BJ (cell line): Measurements from ENCODE around the gene TEAD4. TPM values are rescaled to one million over a fixed set of nuclear protein-coding genes. Genes with fewer than 3 reads are reported as not detected.

Source experiments
- CTCF ChIA-PET: fragments of 350-600 bp; formaldehyde crosslinking; extraction: SDS; loops from one replicate; lab custom pipeline; 2021; ENCODE audit warnings: antibody characterized with exemption, inconsistent platforms; lab: Yijun Ruan, JAX
- POLR2A ChIA-PET: fragments of 300-600 bp; sonication (Branson Sonifier 250); formaldehyde crosslinking; extraction: SDS; loops from one replicate; lab custom pipeline; 2021; ENCODE audit warnings: antibody characterized with exemption; lab: Charles Lee
- DNase-seq: peaks from one replicate; pipeline ENCODE4 v3.0.0-alpha.2; 2011; ENCODE audit warnings: low read depth
- H3K27me3 ChIP-seq: 2 replicates; pipeline ENCODE4 v1.6.0; 2011; ENCODE audit warnings: low read length; ENCODE audit not compliant: control insufficient read depth, insufficient read depth
- H3K36me3 ChIP-seq: 2 replicates; pipeline ENCODE4 v1.5.1; 2011; ENCODE audit warnings: low read length; ENCODE audit not compliant: control insufficient read depth, insufficient read depth
- H3K4me3 ChIP-seq: 2 replicates; pipeline ENCODE4 v1.5.1; 2011; ENCODE audit warnings: low read depth, mild to moderate bottlenecking, control low read depth, low read length
- CTCF ChIP-seq: IDR thresholded peaks from 2 replicates; pipeline ENCODE4 v1.5.1; 2011; ENCODE audit warnings: low read depth, mild to moderate bottlenecking, control low read depth, inconsistent platforms, low read length, moderate library complexity; ENCODE audit not compliant: insufficient read depth
- polyA plus RNA-seq: library from polyadenylated mRNA; depleted of rRNA; stranded (reverse); fragments of >200 nt; gene quantifications from 2 replicates; pipeline ENCODE4 v1.2.3, GENCODE V29; 2011

The TEAD4 gene
- polyA plus RNA-seq, 1 experiment = 30.2 TPM

GRCh38 chr12:3045989-3046388, 86.8 kb downstream of the TEAD4 start:
- DNase-seq = no peak
- POLR2A ChIA-PET = no interaction called here
- TF ChIP-seq CTCF = no peak
- H3K36me3 ChIP-seq = peaks cover 3% of the 10 kb centered on the region; the same call in 1 of the 2 replicates
- H3K4me3 ChIP-seq = no peak overlapping the region
- H3K27me3 ChIP-seq = peaks cover 5% of the 10 kb centered on the region
- CTCF ChIA-PET = interaction anchor here (1.8 kb wide), 1 partner anchor 11 kb away, joined by 4 read pairs; no protein-coding TSS in a partner anchor

GRCh38 chr12:3046441-3047200, 87.4 kb downstream of the TEAD4 start:
- CTCF ChIA-PET = interaction anchor here (0.6 to 1.8 kb wide), 2 partner anchors 11 to 262 kb away, joined by 3 to 4 read pairs; no protein-coding TSS in a partner anchor
- Histone ChIP-seq H3K4me3 (no peak overlapping the region), H3K27me3 (peaks cover 5% of the 10 kb centered on the region), H3K36me3 (peaks cover 3% of the 10 kb centered on the region; the same call in 1 of the 2 replicates)
- TF ChIP-seq CTCF = no peak
- POLR2A ChIA-PET = no interaction called here
- no peak for DNase-seq

DNA sequence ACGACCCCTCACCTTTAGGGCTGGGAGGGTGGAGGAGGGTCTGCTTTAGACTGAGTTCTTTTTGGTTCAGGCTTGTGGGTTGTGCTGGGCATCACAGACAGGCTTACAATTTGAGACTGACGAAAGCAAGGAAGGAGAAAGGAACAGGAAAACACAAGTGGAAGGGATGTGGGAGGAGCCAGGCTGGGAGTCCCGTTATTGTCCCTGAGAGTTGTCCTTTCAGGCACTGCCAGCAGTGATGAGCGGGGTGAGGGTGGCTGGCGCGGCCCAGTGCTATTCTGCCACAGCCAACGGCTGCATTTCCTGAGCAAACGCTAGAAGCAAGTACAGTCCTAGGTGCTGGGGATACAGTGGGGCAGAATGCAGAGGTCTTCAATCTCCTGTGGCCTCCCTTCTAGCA, 88.8 kb downstream of the TEAD4 start:
- Histone ChIP-seq H3K36me3 (peaks cover 2% of the 10 kb centered on the region; the same call in 1 of the 2 replicates), H3K27me3 (peaks cover 5% of the 10 kb centered on the region), H3K4me3 (no peak overlapping the region)
- no peak for DNase-seq
- ChIA-PET CTCF (interaction anchor here (0.9 to 1.0 kb wide), 2 partner anchors 25 to 87 kb away, joined by 3 read pairs; no protein-coding TSS in a partner anchor), POLR2A (no interaction called here)
- no peak for TF ChIP-seq CTCF

DNA sequence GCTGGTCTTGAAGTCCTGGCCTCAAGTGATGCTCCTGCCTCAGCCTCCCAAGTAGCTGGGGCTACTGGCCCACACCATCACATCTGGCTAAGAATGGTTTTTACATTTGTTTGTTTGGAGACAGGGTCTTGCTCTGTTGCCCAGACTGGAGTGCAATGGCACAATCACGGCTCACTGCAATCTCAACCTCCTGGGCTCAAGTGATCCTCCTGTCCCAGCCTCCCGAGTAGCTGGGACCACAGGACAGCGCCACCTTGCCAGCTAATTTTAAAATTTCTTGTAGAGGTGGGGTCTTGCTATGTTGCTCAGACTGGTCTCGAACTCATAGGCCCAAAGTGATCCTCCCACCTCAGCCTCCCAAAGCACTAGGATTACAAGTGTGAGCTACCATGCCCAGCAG, 89.3 kb downstream of the TEAD4 start:
- ChIA-PET POLR2A (no interaction called here), CTCF (interaction anchor here (0.6 to 1.0 kb wide), 4 partner anchors 13 to 86 kb away, joined by 3 to 5 read pairs (median 3); no protein-coding TSS in a partner anchor)
- TF ChIP-seq CTCF = no peak
- Histone ChIP-seq H3K4me3 (no peak overlapping the region), H3K36me3 (0 out of 2 replicates have a peak, but pooled peaks cover 1% of the 10 kb centered on the region), H3K27me3 (peaks cover 5% of the 10 kb centered on the region)
- DNase-seq = no peak

DNA sequence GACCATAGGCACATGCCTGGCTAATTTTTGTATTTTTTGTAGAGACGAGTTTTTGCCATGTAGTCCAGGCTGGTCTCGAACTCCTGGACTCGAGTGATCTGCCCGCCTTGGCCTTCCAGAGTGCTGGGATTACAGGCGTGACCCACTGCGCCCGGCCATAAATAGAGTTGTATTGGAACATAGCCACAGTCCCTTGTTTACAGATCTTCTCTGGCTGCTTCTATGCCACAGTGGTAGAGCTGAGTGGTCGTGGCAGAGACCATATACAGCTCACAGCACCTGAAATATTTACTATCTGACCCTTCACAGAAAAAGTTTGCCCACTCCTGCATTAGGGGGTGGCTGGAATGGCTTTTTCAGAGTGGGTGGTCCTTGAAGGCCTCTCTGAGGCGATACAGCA, 90.0 kb downstream of the TEAD4 start:
- ChIA-PET CTCF (interaction anchor here (0.9 to 1.0 kb wide), 2 partner anchors 13 to 86 kb away, joined by 3 read pairs; no protein-coding TSS in a partner anchor), POLR2A (no interaction called here)

More for the DNA sequence above, 90.0 kb downstream of the TEAD4 start:
- no peak for DNase-seq
- Histone ChIP-seq H3K36me3 (0 out of 2 replicates have a peak, but pooled peaks cover 1% of the 10 kb centered on the region), H3K27me3 (peaks cover 5% of the 10 kb centered on the region), H3K4me3 (no peak overlapping the region)
- no peak for TF ChIP-seq CTCF
